GM19324 (cell line): ENCODE results near the gene ZFYVE26.
"Not testable (repeated sequence)": the region's sequence is repeated elsewhere in the genome, so short reads cannot be mapped to it uniquely, and the experiment has no call there.

Experiments
- ATAC-seq: cut with Tn5 transposase; IDR thresholded peaks from one replicate; pipeline ENCODE4 v1.9.1; 2021; ENCODE audit warnings: mild to moderate bottlenecking, moderate library complexity; ENCODE audit not compliant: unreplicated experiment, low FRiP score

The ZFYVE26 gene

DNA sequence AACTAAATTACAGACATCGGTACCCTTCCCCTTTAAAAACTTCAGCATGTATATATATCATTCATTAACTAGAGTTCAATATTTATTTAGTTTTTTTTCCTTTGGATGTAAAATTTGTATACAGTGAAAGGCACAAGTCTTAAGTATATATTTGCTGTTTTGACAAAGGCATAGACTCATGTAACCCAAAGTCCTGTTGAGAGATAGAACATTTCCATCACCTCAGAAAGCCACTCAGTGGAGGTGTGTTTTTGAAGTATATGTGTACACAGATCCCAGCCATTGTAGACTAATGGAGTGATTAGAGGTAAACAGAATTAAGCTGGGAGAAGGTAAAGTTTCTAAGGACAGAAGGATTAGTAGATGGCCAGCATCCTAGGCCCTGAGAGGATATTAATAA, 99.3 kb downstream of the ZFYVE26 start:
- no peak for ATAC-seq

DNA sequence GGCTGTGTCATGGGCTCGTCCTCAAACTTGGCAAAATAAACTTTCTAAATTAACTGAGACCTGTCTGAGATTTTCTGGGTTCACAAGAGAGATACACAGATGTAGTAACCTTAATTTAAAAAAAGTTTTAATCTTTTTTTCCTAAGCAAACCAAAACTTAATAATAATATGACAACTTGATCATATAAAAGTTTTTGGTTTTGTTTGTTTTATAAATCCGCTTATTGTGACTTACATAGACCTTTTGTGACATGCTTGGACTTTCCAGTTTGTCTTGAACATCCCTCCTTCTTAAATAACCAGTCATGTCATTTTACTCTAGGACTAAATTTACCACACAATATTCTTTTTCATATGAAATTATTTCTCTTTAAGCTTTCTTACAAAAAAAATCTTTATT, 106.2 kb downstream of the ZFYVE26 start:
- ATAC-seq = no peak

DNA sequence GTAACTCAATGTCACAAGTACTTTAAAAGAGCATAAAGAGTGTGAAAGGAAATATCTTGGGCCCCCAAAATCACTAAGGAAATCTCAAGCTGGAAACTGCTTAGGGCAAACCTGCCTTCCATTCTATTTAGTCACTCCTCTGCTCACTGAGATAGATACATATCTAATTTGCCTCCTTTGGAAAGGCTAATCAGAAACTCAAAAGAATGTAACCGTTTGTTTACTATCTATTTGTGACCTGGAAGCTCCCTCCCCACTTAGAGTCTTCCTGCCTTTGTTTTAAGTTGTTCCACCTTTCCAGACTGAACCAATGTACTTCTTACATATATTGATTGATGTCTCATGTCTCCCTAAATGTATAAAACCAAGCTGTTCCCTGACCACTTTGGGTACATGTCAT, 106.6 kb downstream of the ZFYVE26 start:
- not testable (repeated sequence) for ATAC-seq

DNA sequence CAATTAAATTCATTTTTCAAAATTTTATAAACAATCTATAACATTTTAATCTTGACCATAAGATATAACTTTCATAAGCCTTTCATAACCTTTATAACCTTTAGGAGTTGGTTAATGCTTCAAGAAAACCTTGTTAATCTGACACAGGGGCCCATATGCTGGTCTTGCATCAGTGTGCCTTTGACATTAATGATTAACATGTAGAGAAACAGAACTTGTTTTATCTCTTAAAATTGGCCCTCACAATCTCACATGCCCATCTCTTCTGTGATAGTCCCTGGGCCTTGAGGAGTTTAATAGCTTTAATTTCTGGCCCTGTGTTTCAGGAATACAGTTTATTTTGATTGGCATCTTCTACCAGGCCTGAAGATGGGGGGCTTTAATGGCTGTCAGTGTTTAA, 107.0 kb downstream of the ZFYVE26 start:
- not testable (repeated sequence) for ATAC-seq

DNA sequence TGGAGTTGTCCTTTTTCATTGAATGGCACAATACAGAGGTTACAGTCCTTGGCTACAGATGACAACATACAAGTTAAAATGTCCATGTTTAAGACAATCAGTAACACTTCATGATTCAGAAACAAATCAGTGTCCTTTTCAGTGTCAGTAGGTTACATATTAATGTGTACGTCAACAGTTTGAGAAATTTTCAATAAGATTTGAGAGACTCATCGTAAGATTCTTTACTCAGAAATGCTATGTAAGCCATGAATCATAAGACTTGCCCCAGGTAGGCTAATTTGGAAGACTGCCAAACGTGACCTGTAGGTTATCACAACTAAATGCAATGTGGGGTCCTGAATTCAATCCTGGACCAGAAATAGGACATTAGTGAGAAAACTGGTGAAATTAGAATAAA, 111.2 kb downstream of the ZFYVE26 start:
- no peak for ATAC-seq

DNA sequence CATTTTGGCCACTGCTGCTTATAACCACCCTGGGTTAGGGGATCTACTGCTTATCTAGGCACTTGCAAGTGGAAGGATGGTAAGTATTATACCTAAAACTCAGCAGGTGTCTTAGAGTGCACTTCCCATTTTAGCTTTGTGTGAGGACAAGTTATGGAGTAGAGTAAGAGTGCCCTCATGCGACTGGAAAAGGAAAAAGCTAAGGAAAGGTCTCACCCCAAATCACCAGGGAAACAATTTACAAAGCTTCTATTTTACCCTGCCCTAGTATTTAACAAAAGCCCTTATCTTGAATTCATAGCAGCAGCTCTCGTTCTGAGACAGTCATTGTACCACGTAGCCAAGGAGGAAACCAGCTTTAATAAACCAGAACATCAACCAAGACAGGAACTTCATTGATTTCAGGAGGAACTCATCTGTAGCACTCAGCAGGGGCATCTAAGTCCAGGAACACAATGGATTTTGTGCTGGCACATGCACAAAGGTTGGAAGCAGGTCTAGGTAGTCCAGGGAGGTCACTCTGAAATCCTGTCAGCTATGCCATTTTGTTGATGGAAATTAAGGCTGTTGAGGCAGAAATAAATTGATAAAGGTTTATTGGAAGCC, 111.8 kb downstream of the ZFYVE26 start:
- ATAC-seq = no peak

DNA sequence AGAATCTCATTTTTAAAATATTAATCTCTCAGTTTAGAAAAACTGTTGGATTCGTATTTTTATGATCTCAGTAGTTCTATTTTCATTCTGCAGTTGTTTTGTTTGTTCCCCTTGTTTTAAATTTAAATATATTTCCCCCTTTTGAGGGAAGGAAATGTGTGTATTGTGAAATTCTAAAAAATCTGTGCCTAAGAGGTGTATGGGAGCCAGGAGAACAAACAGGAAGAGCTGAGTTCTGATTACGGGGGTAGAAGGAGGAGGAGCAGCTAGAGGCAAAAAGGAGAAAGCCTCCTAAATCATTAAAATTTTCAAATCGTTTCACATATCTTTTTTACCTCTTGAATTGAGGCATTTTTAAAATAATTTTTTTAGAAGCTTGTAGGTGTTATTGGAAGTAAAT, 112.4 kb downstream of the ZFYVE26 start:
- no peak for ATAC-seq

DNA sequence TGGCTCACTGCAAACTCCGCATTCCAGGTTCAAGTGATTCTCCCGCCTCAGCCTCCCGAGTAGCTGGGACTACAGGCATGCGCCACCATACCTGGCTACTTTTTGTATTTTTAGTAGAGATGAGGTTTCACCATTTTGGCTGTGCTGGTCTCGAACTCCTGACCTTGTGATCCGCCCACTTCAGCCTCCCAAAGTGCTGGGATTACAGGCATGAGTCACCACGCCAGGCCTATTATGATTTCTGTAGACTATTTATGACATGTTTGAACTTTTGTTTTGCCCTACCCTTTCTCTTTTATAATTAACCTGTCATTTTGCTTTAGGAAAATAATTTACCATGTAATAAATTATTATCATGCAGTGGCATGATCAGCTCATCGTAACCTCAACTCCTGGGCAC, 114.9 kb downstream of the ZFYVE26 start, which contains the start of gene RDH12:
TSS of gene RDH12 (plus strand) at position 395 of the 400 bp plus-strand sequence. CDS start 20,757 bp downstream, outside the sequence.
- ATAC-seq = not testable (repeated sequence)

DNA sequence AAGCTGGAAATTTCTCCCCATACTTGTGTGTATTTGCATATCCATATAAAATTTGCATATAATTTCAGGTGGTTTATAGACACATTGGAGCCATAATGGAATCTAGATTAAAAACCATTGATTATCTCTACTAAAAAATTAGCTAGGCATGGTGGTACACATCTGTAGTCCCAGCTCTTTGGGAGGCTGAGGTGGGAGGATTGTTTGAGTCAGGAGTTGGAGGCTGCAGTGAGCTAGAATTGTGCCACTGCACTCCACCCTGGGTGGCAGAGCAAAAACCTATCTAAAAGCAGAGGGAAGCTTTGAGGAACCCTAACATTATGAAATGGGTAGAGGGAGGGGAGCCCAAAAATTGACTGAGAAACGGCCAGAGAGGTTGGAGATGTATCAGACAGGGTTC, 118.2 kb downstream of the ZFYVE26 start:
- ATAC-seq = no peak

DNA sequence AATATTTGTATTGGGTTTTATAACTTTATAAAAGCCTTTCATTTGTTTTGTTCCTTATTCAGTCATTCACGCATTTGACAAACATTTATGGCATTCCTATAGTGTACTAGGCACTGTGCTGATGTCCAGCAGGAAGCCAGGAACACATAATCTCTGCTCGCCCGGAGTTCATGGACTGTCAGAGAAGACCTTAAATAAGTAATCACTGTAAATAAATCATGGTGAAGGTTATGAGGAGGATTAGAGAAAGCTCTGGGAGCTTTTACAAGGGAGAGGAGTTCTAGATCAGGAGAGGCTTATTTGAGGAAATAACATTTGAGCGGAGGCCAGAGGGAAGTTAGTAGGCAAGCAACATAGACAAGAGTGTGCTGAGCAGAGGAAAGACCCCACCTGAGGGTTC, 119.4 kb downstream of the ZFYVE26 start:
- no peak for ATAC-seq
